ENCODE measurements around the gene PTPMT1. TPM values are rescaled to one million over a fixed set of nuclear protein-coding genes. Genes with fewer than 3 reads are reported as not detected.

Gene PTPMT1
- total RNA-seq, 1 donor from 2014 or later, result 45.1 TPM

- peak; percentile 45 for DNase-seq (ENCODE audit: low spot score)
These were observed 42.0 kb downstream of the PTPMT1 start for GRCh38 chr11:47607380-47607779.

- DNase-seq (ENCODE audit: low spot score), result no peak
These were observed 44.3 kb downstream of the PTPMT1 start for GRCh38 chr11:47609675-47610074.

- no peak for DNase-seq (ENCODE audit: low spot score)
These were observed 46.0 kb downstream of the PTPMT1 start for GRCh38 chr11:47611348-47611794.

- no peak for DNase-seq (ENCODE audit: low spot score)
These were observed 49.9 kb downstream of the PTPMT1 start for GRCh38 chr11:47615249-47615648.

- DNase-seq (ENCODE audit: low spot score), result peak; percentile 70
These were observed 51.5 kb downstream of the PTPMT1 start for GRCh38 chr11:47616726-47617416.

- no peak for DNase-seq (ENCODE audit: low spot score)
These were observed 52.0 kb downstream of the PTPMT1 start for GRCh38 chr11:47617417-47617809.

- no peak for DNase-seq (ENCODE audit: low spot score)
These were observed 55.5 kb downstream of the PTPMT1 start for GRCh38 chr11:47620836-47621378.

Other genes with a start within 250 kb of the PTPMT1 start
- gene MYBPC3, start 212.9 kb upstream of the PTPMT1 start, total RNA-seq, result not detected
- gene SPI1, start 187.1 kb upstream of the PTPMT1 start, total RNA-seq, result 35.3 TPM
- gene SLC39A13, start 157.0 kb upstream of the PTPMT1 start, total RNA-seq, result 58.6 TPM
- 80.5 TPM for gene PSMC3, start 139.2 kb upstream of the PTPMT1 start, total RNA-seq
- gene RAPSN, start 116.5 kb upstream of the PTPMT1 start, total RNA-seq, result 0.35 TPM
- 102 TPM for gene CELF1, start 12.5 kb upstream of the PTPMT1 start, total RNA-seq
- 20.3 TPM for gene KBTBD4, start 13.4 kb downstream of the PTPMT1 start, total RNA-seq
- gene NDUFS3, start 13.5 kb downstream of the PTPMT1 start, total RNA-seq, result 97.8 TPM
- gene FAM180B, start 21.1 kb downstream of the PTPMT1 start, total RNA-seq, result 0.14 TPM
- gene C1QTNF4, start 28.8 kb downstream of the PTPMT1 start, total RNA-seq, result 5.5 TPM
- gene MTCH2, start 77.0 kb downstream of the PTPMT1 start, total RNA-seq, result 65.7 TPM
- gene AGBL2, start 149.8 kb downstream of the PTPMT1 start, total RNA-seq, result 5.6 TPM
- 64.6 TPM for gene FNBP4, start 201.7 kb downstream of the PTPMT1 start, total RNA-seq